Osteoblast (primary cell): ENCODE measurements around the gene MFRP. TPM values are rescaled to one million over a fixed set of nuclear protein-coding genes. Genes with fewer than 3 reads are reported as not detected.

Experiments used
- DNase-seq: peaks from one replicate; pipeline ENCODE4 v3.0.0; 2011; ENCODE audit warnings: low spot score, mixed read lengths; ENCODE audit not compliant: insufficient read length; ENCODE audit errors: missing footprints
- H2AFZ ChIP-seq: 2 replicates; pipeline ENCODE4 v1.6.0; 2011; ENCODE audit warnings: mild to moderate bottlenecking, low read length
- H3K27ac ChIP-seq: 2 replicates; pipeline ENCODE4 v1.5.1; 2011; ENCODE audit warnings: mild to moderate bottlenecking, low read depth, low read length, moderate library complexity
- H3K27me3 ChIP-seq: 2 replicates; pipeline ENCODE4 v1.6.0; 2012; ENCODE audit warnings: mild to moderate bottlenecking, control low read depth, inconsistent platforms, low read length, moderate library complexity; ENCODE audit not compliant: insufficient read depth
- H3K36me3 ChIP-seq: 2 replicates; pipeline ENCODE4 v1.5.1; 2011; ENCODE audit warnings: mild to moderate bottlenecking, low read length, control low read depth, moderate library complexity; ENCODE audit not compliant: insufficient read depth
- H3K4me1 ChIP-seq: 2 replicates; pipeline ENCODE4 v1.5.1; 2011; ENCODE audit warnings: mild to moderate bottlenecking, low read length, control low read depth, moderate library complexity; ENCODE audit not compliant: insufficient read depth
- H3K4me2 ChIP-seq: 2 replicates; pipeline ENCODE4 v1.6.0; 2011; ENCODE audit warnings: mild to moderate bottlenecking, low read length; ENCODE audit not compliant: insufficient read depth
- H3K4me3 ChIP-seq: fragments of 200-600 bp; sonication (generic); 3 replicates; pipeline ENCODE4 v1.5.1; 2012; ENCODE audit warnings: mild to moderate bottlenecking, low read length, inconsistent platforms; ENCODE audit not compliant: insufficient read depth
- H3K79me2 ChIP-seq: 2 replicates; pipeline ENCODE4 v1.6.0; 2012; ENCODE audit warnings: mild to moderate bottlenecking, low read length, control low read depth, inconsistent platforms; ENCODE audit not compliant: insufficient read depth
- H3K9me3 ChIP-seq: 2 replicates; pipeline ENCODE4 v1.5.1; 2011; ENCODE audit warnings: low read depth, low read length, control low read depth
- H4K20me1 ChIP-seq: 2 replicates; pipeline ENCODE4 v1.6.0; 2012; ENCODE audit warnings: mild to moderate bottlenecking, low read length, control low read depth; ENCODE audit not compliant: insufficient read depth
- total RNA-seq: library from RNA; depleted of rRNA; stranded (reverse); fragments of >200 nt; gene quantifications from 2 replicates; pipeline ENCODE4 v1.2.3, GENCODE V29; 2012
- TF ChIP-seq, protein P1 (sequence below): IDR thresholded peaks from 2 replicates; pipeline ENCODE4 v1.5.1; 2011; ENCODE audit warnings: mild to moderate bottlenecking, low read depth, low read length, moderate library complexity; ENCODE audit errors: extremely low read depth

Gene MFRP
- not detected in 2 replicates for total RNA-seq

GRCh38 chr11:119346605-119347004 is at the start of gene MFRP:
MFRP (minus strand) TSS chr11:119346705; CDS start chr11:119346513, 192 bp downstream.
- Histone ChIP-seq H3K4me3 (no peak within 1 kb of the TSS), H3K27ac (no peak within 1 kb of the TSS), H3K4me2 (no peak within 1 kb of the TSS), H3K36me3 (no peaks in the 10 kb centered on the region), H3K4me1 (no peaks in the 10 kb centered on the region), H3K79me2 (no peaks in the 10 kb centered on the region), H4K20me1 (no peaks in the 10 kb centered on the region), H3K27me3 (peaks cover 18% of the 10 kb centered on the region), H3K9me3 (no peaks in the 10 kb centered on the region), H2AFZ (no peak within 1 kb of the TSS)
- TF ChIP-seq, protein P1, sequence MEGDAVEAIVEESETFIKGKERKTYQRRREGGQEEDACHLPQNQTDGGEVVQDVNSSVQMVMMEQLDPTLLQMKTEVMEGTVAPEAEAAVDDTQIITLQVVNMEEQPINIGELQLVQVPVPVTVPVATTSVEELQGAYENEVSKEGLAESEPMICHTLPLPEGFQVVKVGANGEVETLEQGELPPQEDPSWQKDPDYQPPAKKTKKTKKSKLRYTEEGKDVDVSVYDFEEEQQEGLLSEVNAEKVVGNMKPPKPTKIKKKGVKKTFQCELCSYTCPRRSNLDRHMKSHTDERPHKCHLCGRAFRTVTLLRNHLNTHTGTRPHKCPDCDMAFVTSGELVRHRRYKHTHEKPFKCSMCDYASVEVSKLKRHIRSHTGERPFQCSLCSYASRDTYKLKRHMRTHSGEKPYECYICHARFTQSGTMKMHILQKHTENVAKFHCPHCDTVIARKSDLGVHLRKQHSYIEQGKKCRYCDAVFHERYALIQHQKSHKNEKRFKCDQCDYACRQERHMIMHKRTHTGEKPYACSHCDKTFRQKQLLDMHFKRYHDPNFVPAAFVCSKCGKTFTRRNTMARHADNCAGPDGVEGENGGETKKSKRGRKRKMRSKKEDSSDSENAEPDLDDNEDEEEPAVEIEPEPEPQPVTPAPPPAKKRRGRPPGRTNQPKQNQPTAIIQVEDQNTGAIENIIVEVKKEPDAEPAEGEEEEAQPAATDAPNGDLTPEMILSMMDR: no peak
- no peak for DNase-seq

GRCh38 chr11:119391275-119391674 is 44.8 kb upstream of the MFRP start:
- TF ChIP-seq, protein P1: no peak
- H3K36me3 ChIP-seq: no peaks in the 10 kb centered on the region
- H3K27ac ChIP-seq: no peak overlapping the region
- no peaks in the 10 kb centered on the region for H3K79me2 ChIP-seq
- H3K4me3 ChIP-seq: no peak overlapping the region
- no peaks in the 10 kb centered on the region for H3K9me3 ChIP-seq
- no peak overlapping the region for H3K4me2 ChIP-seq
- no peak for DNase-seq
- H4K20me1 ChIP-seq: no peaks in the 10 kb centered on the region
- no peaks in the 10 kb centered on the region for H3K4me1 ChIP-seq
- H2AFZ ChIP-seq: no peak overlapping the region
- H3K27me3 ChIP-seq: peaks cover 10% of the 10 kb centered on the region

DNA sequence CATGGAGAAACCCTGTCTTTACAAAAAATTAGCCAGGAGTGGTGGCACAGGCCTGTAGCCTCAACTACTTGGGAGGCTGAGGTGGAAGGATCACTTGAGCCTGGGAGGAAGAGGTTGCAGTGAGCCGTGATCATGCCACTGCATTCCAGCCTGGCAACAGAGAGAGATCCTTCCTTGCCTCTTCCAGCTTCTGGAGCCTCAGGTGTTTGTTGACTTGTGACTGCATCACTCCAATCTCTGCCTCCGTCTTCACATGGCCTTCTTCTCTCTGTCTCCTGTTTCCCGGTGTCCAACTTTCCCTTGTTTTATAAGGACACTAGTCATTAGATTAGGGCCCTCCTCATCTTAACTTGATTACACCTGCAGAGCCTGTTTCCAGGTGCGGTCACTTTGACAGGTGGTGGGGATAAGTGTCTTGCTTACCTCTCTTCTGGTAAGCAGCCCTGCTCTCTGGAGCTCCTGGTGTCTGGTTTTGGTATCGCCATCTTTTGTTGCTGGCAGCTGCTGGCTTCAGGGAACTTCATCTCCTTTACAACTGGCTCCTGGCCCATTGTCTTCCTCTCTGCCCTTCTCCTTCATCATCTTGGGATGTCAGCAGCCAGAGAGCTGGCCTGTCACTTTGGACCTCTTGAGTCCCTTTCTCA is 43.2 kb upstream of the MFRP start:
- H3K9me3 ChIP-seq: no peaks in the 10 kb centered on the region
- DNase-seq: no peak
- TF ChIP-seq, protein P1: peak; percentile 38
- no peaks in the 10 kb centered on the region for H3K79me2 ChIP-seq
- H3K4me3 ChIP-seq: no peak overlapping the region
- H3K27ac ChIP-seq: no peak overlapping the region
- H3K4me2 ChIP-seq: no peak overlapping the region
- H3K36me3 ChIP-seq: no peaks in the 10 kb centered on the region
- H3K4me1 ChIP-seq: no peaks in the 10 kb centered on the region
- H4K20me1 ChIP-seq: no peaks in the 10 kb centered on the region
- peaks cover 12% of the 10 kb centered on the region for H3K27me3 ChIP-seq
- no peak overlapping the region for H2AFZ ChIP-seq

DNA sequence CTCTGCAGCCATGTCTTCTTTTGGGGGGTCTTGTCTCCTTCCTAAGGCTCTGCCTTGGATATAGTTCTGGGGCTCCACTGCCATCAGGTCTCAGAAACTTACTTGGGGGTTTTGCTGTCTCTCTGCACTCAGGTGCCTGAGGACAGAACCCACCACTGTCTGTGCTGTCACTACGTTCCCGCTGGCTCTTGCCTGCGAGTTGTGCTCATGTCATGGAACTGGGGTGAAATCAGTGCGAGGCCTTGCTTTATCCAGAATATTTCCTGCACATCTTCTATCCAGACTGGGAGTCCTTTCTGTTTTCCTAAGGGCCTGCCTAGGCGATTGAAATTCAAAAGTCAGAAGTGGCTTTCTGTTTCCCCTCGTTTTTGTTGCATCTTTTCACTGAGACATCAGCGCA is 41.6 kb upstream of the MFRP start:
- no peak for DNase-seq
- Histone ChIP-seq H3K27me3 (peaks cover 20% of the 10 kb centered on the region), H2AFZ (no peak overlapping the region), H3K4me1 (no peaks in the 10 kb centered on the region), H3K4me2 (no peak overlapping the region), H3K4me3 (no peak overlapping the region), H3K9me3 (no peaks in the 10 kb centered on the region), H4K20me1 (no peaks in the 10 kb centered on the region), H3K36me3 (no peaks in the 10 kb centered on the region), H3K27ac (no peak overlapping the region), H3K79me2 (no peaks in the 10 kb centered on the region)
- TF ChIP-seq, protein P1: no peak
